Activated T-helper 1 cell treated with anti-CD3 and anti-CD28 coated beads, Interleukin-12 subunit alpha, Interleukin-12 subunit beta, Interleukin-2, Interleukin-4 antibody, amounts not matched to agents 30 ng/mL and 10 ng/mL and 1 ng/mL, durations not matched to agents 14 hours and 24 hours and 36 hours (primary cell): ENCODE data around the gene WFIKKN1. TPM values are rescaled to one million over a fixed set of nuclear protein-coding genes. Genes with fewer than 3 reads are reported as not detected.
A peak's percentile ranks its signal among the peaks of the same experiment; 100 is the strongest.

Experiments
- DNase-seq: peaks from one replicate; pipeline ENCODE4 v3.0.0; 2021; ENCODE audit warnings: low spot score
- H3K27ac Mint-ChIP-seq: one replicate; pipeline ENCODE4 v1.8.0; 2021; ENCODE audit warnings: mild to moderate bottlenecking, mixed read lengths
- H3K27me3 Mint-ChIP-seq: one replicate; pipeline ENCODE4 v1.8.0; 2022; ENCODE audit warnings: mild to moderate bottlenecking, moderate library complexity, mixed read lengths; ENCODE audit not compliant: insufficient read depth
- H3K36me3 Mint-ChIP-seq: one replicate; pipeline ENCODE4 v1.8.0; 2021; ENCODE audit warnings: low read depth, mixed read lengths
- H3K4me1 Mint-ChIP-seq: one replicate; pipeline ENCODE4 v1.8.0; 2021; ENCODE audit warnings: low read depth, mixed read lengths
- H3K4me3 Mint-ChIP-seq: one replicate; pipeline ENCODE4 v1.8.0; 2021; ENCODE audit warnings: mild to moderate bottlenecking, moderate library complexity, mixed read lengths
- H3K9me3 Mint-ChIP-seq: one replicate; pipeline ENCODE4 v1.8.0; 2021; ENCODE audit warnings: mixed read lengths
- intact Hi-C: fragments of 100-400 bp; cut with micrococcal nuclease; formaldehyde crosslinking; loops from one replicate; pipeline ENCODE4 v1.15.1; 2024
- total RNA-seq: library from RNA; stranded (reverse); gene quantifications from 2 replicates; pipeline ENCODE4 v1.2.3, GENCODE V29; 2022

The WFIKKN1 gene
- total RNA-seq, 1 donor from 2014 or later, result 0.34 TPM

GRCh38 chr16:666572-666971 is 35.8 kb downstream of the WFIKKN1 start:
- intact Hi-C loops, result no loop called here
- no peak overlapping the region for H3K4me3 Mint-ChIP-seq
- peaks cover 5% of the 10 kb centered on the region for H3K36me3 Mint-ChIP-seq
- DNase-seq, result no peak
- peaks cover 4% of the 10 kb centered on the region for H3K4me1 Mint-ChIP-seq
- H3K27me3 Mint-ChIP-seq, result no peaks in the 10 kb centered on the region
- H3K27ac Mint-ChIP-seq, result no peak overlapping the region
- no peaks in the 10 kb centered on the region for H3K9me3 Mint-ChIP-seq

- H3K36me3 Mint-ChIP-seq, result peaks cover 5% of the 10 kb centered on the region
- peak overlapping the region; percentile 76 for H3K4me3 Mint-ChIP-seq
- peaks cover 4% of the 10 kb centered on the region for H3K4me1 Mint-ChIP-seq
- intact Hi-C loops, result loop anchor here (1.0 kb wide), 1 partner anchor 13 kb away; the partner anchor contains the start of gene STUB1
- no peaks in the 10 kb centered on the region for H3K9me3 Mint-ChIP-seq
- peak overlapping the region; percentile 86 for H3K27ac Mint-ChIP-seq
- DNase-seq, result no peak
- H3K27me3 Mint-ChIP-seq, result no peaks in the 10 kb centered on the region
Measured at GRCh38 chr16:667113-667779, 36.5 kb downstream of the WFIKKN1 start.

- Mint-ChIP-seq H3K4me3 (peak within 1 kb of the TSS; percentile 85), H3K9me3 (no peaks in the 10 kb centered on the region), H3K27ac (peak within 1 kb of the TSS; percentile 86), H3K4me1 (peaks cover 4% of the 10 kb centered on the region), H3K27me3 (no peaks in the 10 kb centered on the region), H3K36me3 (peaks cover 9% of the 10 kb centered on the region)
- DNase-seq, result peak; percentile 94
- intact Hi-C loops, result loop anchor here (1.0 kb wide), 2 partner anchors 12 to 32 kb away; partner anchors contain the start of genes METTL26 and STUB1
Measured at GRCh38 chr16:667780-668518, 37.2 kb downstream of the WFIKKN1 start, which contains the start of gene RHOT2. TSS of gene RHOT2 (plus strand) at chr16:668132. CDS start at chr16:668200, 68 bp downstream.

GRCh38 chr16:668519-669171 is 37.9 kb downstream of the WFIKKN1 start:
- H3K27me3 Mint-ChIP-seq, result no peaks in the 10 kb centered on the region
- peak overlapping the region; percentile 85 for H3K4me3 Mint-ChIP-seq
- intact Hi-C loops, result loop anchor here (1.0 kb wide), 1 partner anchor 32 kb away; the partner anchor contains the start of gene METTL26
- H3K36me3 Mint-ChIP-seq, result peaks cover 11% of the 10 kb centered on the region
- peaks cover 4% of the 10 kb centered on the region for H3K4me1 Mint-ChIP-seq
- no peak overlapping the region for H3K27ac Mint-ChIP-seq
- DNase-seq, result no peak
- H3K9me3 Mint-ChIP-seq, result no peaks in the 10 kb centered on the region

- H3K27ac Mint-ChIP-seq, result no peak overlapping the region
- H3K27me3 Mint-ChIP-seq, result no peaks in the 10 kb centered on the region
- H3K4me1 Mint-ChIP-seq, result peaks cover 4% of the 10 kb centered on the region
- H3K4me3 Mint-ChIP-seq, result peak overlapping the region; percentile 85
- no peaks in the 10 kb centered on the region for H3K9me3 Mint-ChIP-seq
- peaks cover 11% of the 10 kb centered on the region for H3K36me3 Mint-ChIP-seq
- intact Hi-C loops, result no loop called here
- DNase-seq, result no peak
Measured at GRCh38 chr16:669666-670065, 38.9 kb downstream of the WFIKKN1 start.

- DNase-seq, result no peak
- no peaks in the 10 kb centered on the region for H3K9me3 Mint-ChIP-seq
- H3K4me3 Mint-ChIP-seq, result peak overlapping the region; percentile 85
- H3K27me3 Mint-ChIP-seq, result peaks cover 7% of the 10 kb centered on the region
- peaks cover 4% of the 10 kb centered on the region for H3K4me1 Mint-ChIP-seq
- no peak overlapping the region for H3K27ac Mint-ChIP-seq
- peaks cover 11% of the 10 kb centered on the region for H3K36me3 Mint-ChIP-seq
- intact Hi-C loops, result no loop called here
Measured at GRCh38 chr16:670485-671352, 39.9 kb downstream of the WFIKKN1 start.

GRCh38 chr16:671353-672131 is 40.8 kb downstream of the WFIKKN1 start:
- intact Hi-C loops, result no loop called here
- Mint-ChIP-seq H3K27ac (no peak overlapping the region), H3K36me3 (peaks cover 11% of the 10 kb centered on the region), H3K27me3 (peaks cover 7% of the 10 kb centered on the region), H3K4me3 (peak overlapping the region; percentile 15), H3K4me1 (peaks cover 4% of the 10 kb centered on the region), H3K9me3 (no peaks in the 10 kb centered on the region)
- no peak for DNase-seq

- H3K27me3 Mint-ChIP-seq, result peaks cover 7% of the 10 kb centered on the region
- DNase-seq, result no peak
- H3K4me3 Mint-ChIP-seq, result no peak overlapping the region
- H3K36me3 Mint-ChIP-seq, result peaks cover 11% of the 10 kb centered on the region
- no peaks in the 10 kb centered on the region for H3K9me3 Mint-ChIP-seq
- intact Hi-C loops, result no loop called here
- no peak overlapping the region for H3K27ac Mint-ChIP-seq
- peaks cover 4% of the 10 kb centered on the region for H3K4me1 Mint-ChIP-seq
Measured at GRCh38 chr16:672371-672770, 41.6 kb downstream of the WFIKKN1 start.

GRCh38 chr16:672851-673250 is 42.1 kb downstream of the WFIKKN1 start:
- no peaks in the 10 kb centered on the region for H3K9me3 Mint-ChIP-seq
- no peak overlapping the region for H3K4me3 Mint-ChIP-seq
- intact Hi-C loops, result no loop called here
- H3K27me3 Mint-ChIP-seq, result peaks cover 7% of the 10 kb centered on the region
- H3K27ac Mint-ChIP-seq, result no peak overlapping the region
- DNase-seq, result no peak
- H3K36me3 Mint-ChIP-seq, result peaks cover 11% of the 10 kb centered on the region
- no peaks in the 10 kb centered on the region for H3K4me1 Mint-ChIP-seq

GRCh38 chr16:673399-673991 is 42.7 kb downstream of the WFIKKN1 start:
- intact Hi-C loops, result no loop called here
- Mint-ChIP-seq H3K27ac (no peak overlapping the region), H3K4me1 (no peaks in the 10 kb centered on the region), H3K4me3 (no peak overlapping the region), H3K9me3 (no peaks in the 10 kb centered on the region), H3K27me3 (peaks cover 7% of the 10 kb centered on the region), H3K36me3 (peaks cover 11% of the 10 kb centered on the region)
- DNase-seq, result no peak

GRCh38 chr16:674214-674881 is 43.6 kb downstream of the WFIKKN1 start:
- intact Hi-C loops, result no loop called here
- H3K9me3 Mint-ChIP-seq, result no peaks in the 10 kb centered on the region
- no peaks in the 10 kb centered on the region for H3K4me1 Mint-ChIP-seq
- no peak overlapping the region for H3K4me3 Mint-ChIP-seq
- DNase-seq, result no peak
- H3K36me3 Mint-ChIP-seq, result peaks cover 11% of the 10 kb centered on the region
- H3K27ac Mint-ChIP-seq, result no peak overlapping the region
- peaks cover 7% of the 10 kb centered on the region for H3K27me3 Mint-ChIP-seq
